Liver (tissue), 9 donors: ENCODE data around the gene CD7. TPM values are rescaled to one million over a fixed set of nuclear protein-coding genes. Genes with fewer than 3 reads are reported as not detected.

Experiments used
- DNase-seq: peaks from one replicate; pipeline ENCODE4 v3.0.0-alpha.2; 2017; ENCODE audit warnings: low spot score
- H3K27ac ChIP-seq, 2 donors: one replicate each; pipeline ENCODE4 v1.7.0; 2013; ENCODE audit warnings: inconsistent platforms in 2 of 2, low read length in 2 of 2, control low read depth in 1 of 2, low read depth in 1 of 2, mild to moderate bottlenecking in 1 of 2
- H3K27me3 ChIP-seq, 4 donors: one replicate each; pipeline versions ENCODE4 v1.6.1 to v1.7.0; 2013; ENCODE audit warnings: low read length in 3 of 4, inconsistent platforms in 1 of 4, mild to moderate bottlenecking in 1 of 4, moderate library complexity in 1 of 4; ENCODE audit not compliant: control insufficient read depth in 4 of 4, insufficient read depth in 4 of 4
- H3K36me3 ChIP-seq, 4 donors: one replicate each; pipeline versions ENCODE4 v1.6.1 to v1.7.0; 2013; ENCODE audit warnings: low read length in 3 of 4, mild to moderate bottlenecking in 3 of 4, low read depth in 1 of 4, moderate library complexity in 1 of 4; ENCODE audit not compliant: control insufficient read depth in 4 of 4, insufficient read depth in 3 of 4
- H3K4me1 ChIP-seq, 4 donors: one replicate each; pipeline versions ENCODE4 v1.6.1 to v1.7.0; 2013; ENCODE audit warnings: low read length in 3 of 4, mild to moderate bottlenecking in 3 of 4, moderate library complexity in 1 of 4; ENCODE audit not compliant: control insufficient read depth in 4 of 4, insufficient read depth in 4 of 4
- H3K4me3 ChIP-seq, 3 donors: one replicate each; pipeline versions ENCODE4 v1.6.1 to v1.7.0; 2013; ENCODE audit warnings: low read length in 3 of 3, control low read depth in 1 of 3, low read depth in 1 of 3, mild to moderate bottlenecking in 1 of 3
- H3K9ac ChIP-seq, 2 donors: one replicate each; pipeline ENCODE4 v1.7.0; 2013; ENCODE audit warnings: low read length in 2 of 2, mild to moderate bottlenecking in 2 of 2, moderate library complexity in 2 of 2, control low read depth in 1 of 2, low read depth in 1 of 2
- H3K9me3 ChIP-seq, 4 donors: one replicate each; pipeline versions ENCODE4 v1.6.1 to v1.7.0; 2013; ENCODE audit warnings: low read length in 3 of 4; ENCODE audit not compliant: control insufficient read depth in 4 of 4
- ATF3 ChIP-seq: IDR thresholded peaks from 2 replicates; pipeline ENCODE4 v1.6.1; 2016; ENCODE audit warnings: antibody characterized with exemption
- EGR1 ChIP-seq, 2 donors: IDR thresholded peaks; 2 replicates each; pipeline ENCODE4 v1.6.1; 2016 to 2018; ENCODE audit warnings: antibody characterized with exemption in 2 of 2, low read depth in 2 of 2
- FOXA1 ChIP-seq: IDR thresholded peaks from 2 replicates; pipeline ENCODE4 v1.6.1; 2016; ENCODE audit warnings: antibody characterized with exemption
- FOXA2 ChIP-seq: IDR thresholded peaks from 2 replicates; pipeline ENCODE4 v1.6.1; 2016; ENCODE audit warnings: antibody characterized with exemption
- GABPA ChIP-seq, 2 donors: IDR thresholded peaks in 1 of 2; conservative IDR thresholded peaks in 1 of 2; 2 replicates each; pipeline ENCODE4 v1.6.1; 2016; ENCODE audit warnings: antibody characterized with exemption in 2 of 2, mild to moderate bottlenecking in 1 of 2, moderate library complexity in 1 of 2
- HNF4A ChIP-seq, 2 donors: conservative IDR thresholded peaks; 2 replicates each; pipeline ENCODE4 v1.6.1; 2016; ENCODE audit warnings: antibody characterized with exemption in 2 of 2, mild to moderate bottlenecking in 2 of 2
- HNF4G ChIP-seq: IDR thresholded peaks from 2 replicates; pipeline ENCODE4 v1.6.1; 2016; ENCODE audit warnings: antibody characterized with exemption
- JUND ChIP-seq, 2 donors: IDR thresholded peaks; 2 replicates each; pipeline ENCODE4 v1.6.1; 2016; ENCODE audit warnings: antibody characterized with exemption in 2 of 2
- NR2F2 ChIP-seq: IDR thresholded peaks from 2 replicates; pipeline ENCODE4 v1.6.1; 2016; ENCODE audit warnings: antibody characterized with exemption
- RAD21 ChIP-seq, 2 donors: IDR thresholded peaks; 2 replicates each; pipeline ENCODE4 v1.6.1; 2016; ENCODE audit warnings: antibody characterized with exemption in 2 of 2, mild to moderate bottlenecking in 2 of 2
- RXRA ChIP-seq, 2 donors: IDR thresholded peaks; 2 replicates each; pipeline ENCODE4 v1.6.1; 2017 to 2018; ENCODE audit warnings: antibody characterized with exemption in 2 of 2, mild to moderate bottlenecking in 1 of 2
- SP1 ChIP-seq: IDR thresholded peaks from 2 replicates; pipeline ENCODE4 v1.6.1; 2018; ENCODE audit warnings: antibody characterized with exemption, mild to moderate bottlenecking
- TAF1 ChIP-seq: conservative IDR thresholded peaks from 2 replicates; pipeline ENCODE4 v1.6.1; 2016; ENCODE audit warnings: antibody characterized with exemption, mild to moderate bottlenecking
- YY1 ChIP-seq: IDR thresholded peaks from 2 replicates; pipeline ENCODE4 v1.6.1; 2016; ENCODE audit warnings: antibody characterized with exemption, mild to moderate bottlenecking
- WGBS: extraction: QIAGEN DNeasy Blood & Tissue Kit; methylation state at CpG from one replicate; pipeline ENCODE4 v1.1.7; 2013; 5-methylcytosine and 5-hydroxymethylcytosine counted together
- polyA plus RNA-seq, 2 donors: library from polyadenylated mRNA; stranded (reverse) in 1 of 2; unstranded in 1 of 2; fragments of 200-250 nt in 1 of 2; fragments of >200 nt in 1 of 2; fragmentation: Nextera tagmentation in 1 of 2; extraction: Ambion mirVana in 1 of 2; gene quantifications; one replicate each; pipeline versions ENCODE4 v1.2.1 to v1.2.3, GENCODE V29; 2013 to 2015
- total RNA-seq, 2 donors: library from RNA; depleted of rRNA; stranded (reverse); fragments of >200 nt; gene quantifications; one replicate each; pipeline ENCODE4 v1.2.3, GENCODE V29; 2014
- TF ChIP-seq, protein P1 (sequence below): fragments of 150-350 bp; IDR thresholded peaks from 2 replicates; pipeline ENCODE4 v1.5.1; 2017; ENCODE audit warnings: improper control_type of control experiment, low read depth, low read length; ENCODE audit not compliant: missing input control
- TF ChIP-seq, protein P2 (sequence below): IDR thresholded peaks from 2 replicates; pipeline ENCODE4 v1.6.1; 2016; ENCODE audit warnings: antibody characterized with exemption
- TF ChIP-seq, protein P3 (sequence below): IDR thresholded peaks from 2 replicates; pipeline ENCODE4 v1.6.1; 2016; ENCODE audit warnings: antibody characterized with exemption, mild to moderate bottlenecking
- TF ChIP-seq, protein P4 (sequence below): IDR thresholded peaks from 2 replicates; pipeline ENCODE4 v1.6.1; 2016; ENCODE audit warnings: antibody characterized with exemption
- donor health status: healthy.
- donor health status: healthy.
- donor health status: healthy.
- donor health status: healthy.
- donor health status: healthy.

The CD7 gene
- total and polyA plus RNA-seq, 4 donors = 1.0 to 1.5 (median 1.4) TPM

DNA sequence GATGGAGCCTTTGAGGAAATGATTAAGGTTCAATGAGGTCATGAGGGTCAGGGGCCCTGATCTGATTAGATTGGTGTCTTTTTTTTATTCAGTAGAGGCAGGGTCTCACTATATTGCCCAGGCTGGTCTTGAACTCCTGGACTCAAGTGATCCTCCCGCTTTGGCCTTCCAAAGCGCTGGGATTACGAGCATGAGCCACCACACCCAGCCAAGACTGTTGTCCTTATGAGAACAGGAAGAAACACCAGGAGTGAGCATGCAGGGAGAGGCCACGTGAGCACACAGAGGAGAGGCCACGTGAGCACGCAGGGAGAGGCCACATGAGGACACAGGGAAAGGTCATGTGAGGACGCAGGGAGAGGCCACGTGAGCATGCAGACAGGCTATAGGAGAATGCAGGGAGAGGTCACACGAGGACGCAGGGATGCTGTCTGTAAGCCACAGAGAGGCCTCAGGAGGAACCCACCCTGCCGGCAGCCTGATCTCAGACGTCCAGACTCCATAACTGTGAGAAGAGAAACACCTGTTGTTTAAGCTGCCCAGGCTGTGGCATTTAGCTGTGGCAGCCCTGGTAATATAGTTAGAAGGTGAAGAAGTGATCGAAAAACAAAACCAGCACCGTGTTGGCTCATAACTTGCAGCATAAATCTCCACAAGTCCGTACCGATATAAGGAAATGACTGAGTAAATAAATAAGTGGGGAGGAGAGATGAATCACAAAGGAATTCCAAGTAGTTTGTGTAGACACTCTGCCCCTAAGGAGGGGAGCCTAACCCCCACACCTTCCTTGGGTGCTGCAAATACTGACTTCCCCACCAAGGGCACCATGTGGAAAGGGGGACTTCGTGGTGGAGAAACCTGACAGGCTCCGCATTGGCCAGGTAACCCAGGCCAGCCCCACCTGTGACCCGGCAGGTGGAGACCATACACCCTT, 29.3 kb downstream of the CD7 start:
- Histone ChIP-seq H3K4me1 (peaks cover 0 to 10% (median 2%) of the 10 kb centered on the region in 4 donors), H3K9me3 (no peaks in the 10 kb centered on the region), H3K9ac (no peak overlapping the region), H3K36me3 (no peaks in the 10 kb centered on the region), H3K27ac (peak overlapping the region in 1 of 2 donors; percentile 48), H3K27me3 (no peaks in the 10 kb centered on the region), H3K4me3 (no peak overlapping the region)
- TF ChIP-seq, protein P1, sequence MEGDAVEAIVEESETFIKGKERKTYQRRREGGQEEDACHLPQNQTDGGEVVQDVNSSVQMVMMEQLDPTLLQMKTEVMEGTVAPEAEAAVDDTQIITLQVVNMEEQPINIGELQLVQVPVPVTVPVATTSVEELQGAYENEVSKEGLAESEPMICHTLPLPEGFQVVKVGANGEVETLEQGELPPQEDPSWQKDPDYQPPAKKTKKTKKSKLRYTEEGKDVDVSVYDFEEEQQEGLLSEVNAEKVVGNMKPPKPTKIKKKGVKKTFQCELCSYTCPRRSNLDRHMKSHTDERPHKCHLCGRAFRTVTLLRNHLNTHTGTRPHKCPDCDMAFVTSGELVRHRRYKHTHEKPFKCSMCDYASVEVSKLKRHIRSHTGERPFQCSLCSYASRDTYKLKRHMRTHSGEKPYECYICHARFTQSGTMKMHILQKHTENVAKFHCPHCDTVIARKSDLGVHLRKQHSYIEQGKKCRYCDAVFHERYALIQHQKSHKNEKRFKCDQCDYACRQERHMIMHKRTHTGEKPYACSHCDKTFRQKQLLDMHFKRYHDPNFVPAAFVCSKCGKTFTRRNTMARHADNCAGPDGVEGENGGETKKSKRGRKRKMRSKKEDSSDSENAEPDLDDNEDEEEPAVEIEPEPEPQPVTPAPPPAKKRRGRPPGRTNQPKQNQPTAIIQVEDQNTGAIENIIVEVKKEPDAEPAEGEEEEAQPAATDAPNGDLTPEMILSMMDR = no peak
- TF ChIP-seq RXRA (IDR thresholded peaks at IDR 0.05) (peak; percentile 92 to 98), SP1 (peak; percentile 46), HNF4A (conservative IDR thresholded peaks at IDR 0.05) (peak in 1 of 2 donors; percentile 39)
- 58% methylated on average over 19 of the region's 19 CpGs for WGBS
- DNase-seq = no peak

DNA sequence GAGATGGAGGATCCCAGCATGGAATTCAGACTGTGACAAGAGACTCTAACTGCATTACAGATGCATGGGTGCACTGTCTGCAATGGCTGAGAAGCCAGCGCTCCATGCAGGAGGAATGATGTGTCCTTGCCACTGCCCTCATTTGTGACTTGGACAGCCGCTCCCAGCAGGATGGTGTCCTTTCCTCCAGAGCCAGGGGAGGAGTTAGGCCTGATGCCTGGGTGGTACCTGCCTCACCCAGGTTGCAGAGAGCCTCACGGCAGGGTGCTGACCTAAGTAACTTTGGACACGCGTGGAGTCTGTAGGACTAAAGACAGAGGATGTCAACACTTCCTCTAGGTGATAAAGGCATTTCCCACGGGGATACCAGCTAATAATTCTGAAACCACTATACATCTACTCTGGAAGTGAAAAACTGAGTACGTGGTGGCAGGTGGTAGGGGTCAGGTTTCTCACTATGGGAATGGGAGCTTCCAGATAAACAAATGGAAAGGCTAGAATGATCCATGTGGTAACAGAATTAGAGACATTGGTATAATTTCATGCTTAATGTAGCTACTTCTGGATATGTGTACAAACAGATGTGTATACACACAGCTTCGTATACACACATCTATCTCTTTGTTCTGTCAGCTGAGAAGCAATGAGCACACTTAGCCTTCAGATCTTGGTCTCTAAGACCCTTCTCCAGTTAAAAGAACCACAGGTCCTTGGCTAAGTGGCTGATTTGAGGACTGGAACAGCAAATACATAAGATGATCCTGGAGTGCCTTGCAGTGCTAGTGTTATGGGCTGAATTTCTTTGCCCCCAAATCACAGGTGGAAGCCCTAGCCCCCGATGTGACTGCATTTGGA, 30.2 kb downstream of the CD7 start:
- no peaks in the 10 kb centered on the region for H3K27me3 ChIP-seq
- DNase-seq = no peak
- H3K4me1 ChIP-seq = peaks cover 0 to 10% (median 2%) of the 10 kb centered on the region in 4 donors
- TF ChIP-seq TAF1 = no peak
- TF ChIP-seq RAD21 (IDR thresholded peaks at IDR 0.05) = no peak
- TF ChIP-seq, protein P2, sequence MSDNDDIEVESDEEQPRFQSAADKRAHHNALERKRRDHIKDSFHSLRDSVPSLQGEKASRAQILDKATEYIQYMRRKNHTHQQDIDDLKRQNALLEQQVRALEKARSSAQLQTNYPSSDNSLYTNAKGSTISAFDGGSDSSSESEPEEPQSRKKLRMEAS = no peak
- no peak for TF ChIP-seq YY1
- no peak for TF ChIP-seq HNF4A (conservative IDR thresholded peaks at IDR 0.05)
- no peak for TF ChIP-seq JUND (IDR thresholded peaks at IDR 0.05)
- no peak for TF ChIP-seq HNF4G
- no peak for TF ChIP-seq FOXA2
- no peak for TF ChIP-seq FOXA1
- no peak for TF ChIP-seq SP1
- no peak for TF ChIP-seq RXRA (IDR thresholded peaks at IDR 0.05)
- TF ChIP-seq GABPA (IDR thresholded peaks at IDR 0.05 in 1 of 2, conservative IDR thresholded peaks at IDR 0.05 in 1 of 2) = no peak
- no peak for TF ChIP-seq EGR1 (IDR thresholded peaks at IDR 0.05; ENCODE audit: low read depth in 2 of 2)
- TF ChIP-seq, protein P1 = no peak
- no peak for TF ChIP-seq ATF3
- TF ChIP-seq, protein P3, sequence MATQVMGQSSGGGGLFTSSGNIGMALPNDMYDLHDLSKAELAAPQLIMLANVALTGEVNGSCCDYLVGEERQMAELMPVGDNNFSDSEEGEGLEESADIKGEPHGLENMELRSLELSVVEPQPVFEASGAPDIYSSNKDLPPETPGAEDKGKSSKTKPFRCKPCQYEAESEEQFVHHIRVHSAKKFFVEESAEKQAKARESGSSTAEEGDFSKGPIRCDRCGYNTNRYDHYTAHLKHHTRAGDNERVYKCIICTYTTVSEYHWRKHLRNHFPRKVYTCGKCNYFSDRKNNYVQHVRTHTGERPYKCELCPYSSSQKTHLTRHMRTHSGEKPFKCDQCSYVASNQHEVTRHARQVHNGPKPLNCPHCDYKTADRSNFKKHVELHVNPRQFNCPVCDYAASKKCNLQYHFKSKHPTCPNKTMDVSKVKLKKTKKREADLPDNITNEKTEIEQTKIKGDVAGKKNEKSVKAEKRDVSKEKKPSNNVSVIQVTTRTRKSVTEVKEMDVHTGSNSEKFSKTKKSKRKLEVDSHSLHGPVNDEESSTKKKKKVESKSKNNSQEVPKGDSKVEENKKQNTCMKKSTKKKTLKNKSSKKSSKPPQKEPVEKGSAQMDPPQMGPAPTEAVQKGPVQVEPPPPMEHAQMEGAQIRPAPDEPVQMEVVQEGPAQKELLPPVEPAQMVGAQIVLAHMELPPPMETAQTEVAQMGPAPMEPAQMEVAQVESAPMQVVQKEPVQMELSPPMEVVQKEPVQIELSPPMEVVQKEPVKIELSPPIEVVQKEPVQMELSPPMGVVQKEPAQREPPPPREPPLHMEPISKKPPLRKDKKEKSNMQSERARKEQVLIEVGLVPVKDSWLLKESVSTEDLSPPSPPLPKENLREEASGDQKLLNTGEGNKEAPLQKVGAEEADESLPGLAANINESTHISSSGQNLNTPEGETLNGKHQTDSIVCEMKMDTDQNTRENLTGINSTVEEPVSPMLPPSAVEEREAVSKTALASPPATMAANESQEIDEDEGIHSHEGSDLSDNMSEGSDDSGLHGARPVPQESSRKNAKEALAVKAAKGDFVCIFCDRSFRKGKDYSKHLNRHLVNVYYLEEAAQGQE = no peak
- TF ChIP-seq NR2F2 = no peak
- TF ChIP-seq, protein P4, sequence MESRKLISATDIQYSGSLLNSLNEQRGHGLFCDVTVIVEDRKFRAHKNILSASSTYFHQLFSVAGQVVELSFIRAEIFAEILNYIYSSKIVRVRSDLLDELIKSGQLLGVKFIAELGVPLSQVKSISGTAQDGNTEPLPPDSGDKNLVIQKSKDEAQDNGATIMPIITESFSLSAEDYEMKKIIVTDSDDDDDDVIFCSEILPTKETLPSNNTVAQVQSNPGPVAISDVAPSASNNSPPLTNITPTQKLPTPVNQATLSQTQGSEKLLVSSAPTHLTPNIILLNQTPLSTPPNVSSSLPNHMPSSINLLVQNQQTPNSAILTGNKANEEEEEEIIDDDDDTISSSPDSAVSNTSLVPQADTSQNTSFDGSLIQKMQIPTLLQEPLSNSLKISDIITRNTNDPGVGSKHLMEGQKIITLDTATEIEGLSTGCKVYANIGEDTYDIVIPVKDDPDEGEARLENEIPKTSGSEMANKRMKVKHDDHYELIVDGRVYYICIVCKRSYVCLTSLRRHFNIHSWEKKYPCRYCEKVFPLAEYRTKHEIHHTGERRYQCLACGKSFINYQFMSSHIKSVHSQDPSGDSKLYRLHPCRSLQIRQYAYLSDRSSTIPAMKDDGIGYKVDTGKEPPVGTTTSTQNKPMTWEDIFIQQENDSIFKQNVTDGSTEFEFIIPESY = no peak
- H3K36me3 ChIP-seq = no peaks in the 10 kb centered on the region
- H3K9me3 ChIP-seq = no peaks in the 10 kb centered on the region
- no peak overlapping the region for H3K9ac ChIP-seq
- peak overlapping the region in 1 of 2 donors; percentile 38 for H3K27ac ChIP-seq
- no peak overlapping the region for H3K4me3 ChIP-seq
- WGBS = 79% methylated on average over 9 of the region's 9 CpGs
